HAP-1 (cell line): ENCODE measurements around the gene RAB40A.

Experiments used
- DNase-seq, 2 experiments: peaks; one replicate each; pipeline ENCODE4 v3.0.0-alpha.2; 2016 to 2020; ENCODE audit warnings: low spot score in 2 of 2
- H3K27me3 ChIP-seq: fragments of 250-450 bp; sonication (Bioruptor Pico); 2 replicates; pipeline ENCODE4 v1.5.1; 2020; ENCODE audit warnings: low read depth, mild to moderate bottlenecking, moderate library complexity
- H3K36me3 ChIP-seq: fragments of 250-450 bp; sonication (Bioruptor Pico); replicated peaks from 2 replicates; pipeline ENCODE4 v1.5.1; 2020; ENCODE audit warnings: mild to moderate bottlenecking
- H3K4me1 ChIP-seq: fragments of 250-450 bp; sonication (Bioruptor Pico); 2 replicates; pipeline ENCODE4 v1.5.1; 2020; ENCODE audit warnings: mild to moderate bottlenecking
- H3K4me3 ChIP-seq: fragments of 250-450 bp; sonication (Bioruptor Pico); 2 replicates; pipeline ENCODE4 v1.5.1; 2020; ENCODE audit warnings: mild to moderate bottlenecking, moderate library complexity
- H3K9me3 ChIP-seq: fragments of 250-450 bp; sonication (Bioruptor Pico); 2 replicates; pipeline ENCODE4 v1.5.1; 2020; ENCODE audit warnings: mild to moderate bottlenecking, moderate library complexity
- in situ Hi-C: fragments of 300-500 bp; cut with MboI; formaldehyde crosslinking; loops from 3 replicates; pipeline ENCODE4 v1.14.3; 2020; ENCODE audit warnings: low sequenced_read_pairs, inconsistent platforms, mixed read lengths

RAB40A gene, protein sequence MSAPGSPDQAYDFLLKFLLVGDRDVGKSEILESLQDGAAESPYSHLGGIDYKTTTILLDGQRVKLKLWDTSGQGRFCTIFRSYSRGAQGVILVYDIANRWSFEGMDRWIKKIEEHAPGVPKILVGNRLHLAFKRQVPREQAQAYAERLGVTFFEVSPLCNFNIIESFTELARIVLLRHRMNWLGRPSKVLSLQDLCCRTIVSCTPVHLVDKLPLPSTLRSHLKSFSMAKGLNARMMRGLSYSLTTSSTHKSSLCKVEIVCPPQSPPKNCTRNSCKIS

DNA sequence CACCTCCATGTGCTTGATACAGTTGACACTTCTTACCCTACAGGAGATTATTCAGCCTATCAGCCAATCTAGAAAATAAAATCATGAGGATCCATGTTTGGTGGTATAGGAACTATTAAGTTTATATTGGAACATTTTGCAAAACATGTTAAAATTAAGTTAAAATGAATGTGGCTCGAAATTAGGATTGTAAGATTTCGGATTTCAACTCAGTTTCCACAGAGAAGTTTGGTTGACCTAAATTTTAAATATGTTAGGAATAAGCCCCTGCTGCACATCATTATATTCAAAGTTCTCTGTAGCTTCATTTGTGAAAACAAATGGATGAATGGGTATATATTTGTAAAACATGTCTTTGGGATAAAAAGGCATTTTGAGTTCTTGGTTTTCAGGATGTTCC, at the start of gene RAB40A:
TSS of gene RAB40A (minus strand) at position 101 of the 400 bp plus-strand sequence. CDS start 18,733 bp downstream, outside the sequence.
- no peaks in the 10 kb centered on the region for H3K36me3 ChIP-seq
- DNase-seq: no peak
- H3K27me3 ChIP-seq: peaks cover 16% of the 10 kb centered on the region
- no peaks in the 10 kb centered on the region for H3K4me1 ChIP-seq
- H3K4me3 ChIP-seq: no peak within 1 kb of the TSS
- H3K9me3 ChIP-seq: no peaks in the 10 kb centered on the region
- in situ Hi-C loops: no loop called here

DNA sequence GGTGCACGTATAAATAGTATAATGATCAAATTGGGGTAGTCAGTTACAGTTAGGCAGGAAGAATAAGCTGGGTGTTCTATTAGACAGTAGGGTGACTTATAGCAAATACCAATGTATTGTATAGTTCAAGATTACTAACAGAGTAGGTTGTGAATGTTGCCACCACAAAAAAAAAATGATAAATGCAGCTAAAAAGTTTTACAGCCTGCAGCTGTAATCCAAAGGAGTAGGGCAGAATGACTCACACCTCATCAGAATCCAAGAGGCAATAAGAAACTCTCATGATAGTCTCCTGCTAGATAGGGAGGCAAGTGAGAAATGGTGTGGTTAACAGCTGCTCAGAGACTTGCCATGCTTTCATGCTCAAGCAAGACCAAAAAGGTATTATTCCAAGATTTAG, 46.5 kb upstream of the RAB40A start:
- Histone ChIP-seq H3K9me3 (no peaks in the 10 kb centered on the region), H3K27me3 (0 out of 2 replicates have a peak, but pooled peaks cover 2% of the 10 kb centered on the region), H3K4me1 (no peaks in the 10 kb centered on the region), H3K4me3 (no peak overlapping the region), H3K36me3 (no peaks in the 10 kb centered on the region)
- DNase-seq: no peak
- in situ Hi-C loops: no loop called here

DNA sequence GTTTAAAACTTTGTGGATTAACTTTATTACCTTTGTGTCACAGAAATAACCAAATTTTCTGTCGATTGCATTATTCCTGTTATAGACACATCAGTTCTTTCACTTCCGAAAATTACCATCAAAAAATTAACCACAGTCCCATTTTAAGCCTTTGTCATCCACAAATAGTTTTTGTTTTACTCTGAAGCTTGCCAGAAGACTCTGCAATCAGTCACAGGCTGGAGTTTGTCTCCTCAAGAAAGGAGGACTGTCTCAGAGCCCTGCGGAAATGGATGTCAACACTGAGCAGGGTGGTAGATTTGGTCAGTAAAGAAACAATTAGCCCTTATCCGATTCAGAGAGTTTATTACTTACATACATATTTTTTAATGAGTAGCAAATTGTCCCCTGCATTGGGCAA, 45.9 kb upstream of the RAB40A start:
- in situ Hi-C loops: no loop called here

DNA sequence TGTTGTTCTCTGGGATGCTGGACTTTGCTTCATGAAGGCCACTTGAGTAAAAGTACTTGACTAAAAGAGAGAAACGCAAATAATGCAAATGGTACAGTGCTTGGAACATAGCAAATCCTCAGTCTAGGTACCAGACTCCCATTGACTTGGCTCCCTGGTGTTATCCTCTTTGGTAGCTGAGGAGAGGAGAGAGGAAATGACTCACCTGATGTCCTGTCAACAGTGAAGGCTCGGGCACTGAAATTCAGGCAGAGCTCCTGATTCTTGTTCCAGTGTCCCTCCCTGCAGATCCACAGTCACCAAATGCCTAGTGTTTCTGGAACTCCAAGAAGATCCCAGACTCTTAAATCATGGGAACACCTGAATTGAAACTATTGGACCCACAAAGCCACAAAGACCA, 43.5 kb upstream of the RAB40A start:
- no peaks in the 10 kb centered on the region for H3K36me3 ChIP-seq
- H3K27me3 ChIP-seq: 0 out of 2 replicates have a peak, but pooled peaks cover 2% of the 10 kb centered on the region
- no peak for DNase-seq
- in situ Hi-C loops: no loop called here
- no peaks in the 10 kb centered on the region for H3K9me3 ChIP-seq
- H3K4me1 ChIP-seq: no peaks in the 10 kb centered on the region
- H3K4me3 ChIP-seq: no peak overlapping the region

More for the DNA sequence above, 45.9 kb upstream of the RAB40A start:
- no peak overlapping the region for H3K4me3 ChIP-seq
- H3K9me3 ChIP-seq: no peaks in the 10 kb centered on the region
- DNase-seq: no peak
- H3K4me1 ChIP-seq: no peaks in the 10 kb centered on the region
- no peaks in the 10 kb centered on the region for H3K36me3 ChIP-seq
- 0 out of 2 replicates have a peak, but pooled peaks cover 2% of the 10 kb centered on the region for H3K27me3 ChIP-seq

DNA sequence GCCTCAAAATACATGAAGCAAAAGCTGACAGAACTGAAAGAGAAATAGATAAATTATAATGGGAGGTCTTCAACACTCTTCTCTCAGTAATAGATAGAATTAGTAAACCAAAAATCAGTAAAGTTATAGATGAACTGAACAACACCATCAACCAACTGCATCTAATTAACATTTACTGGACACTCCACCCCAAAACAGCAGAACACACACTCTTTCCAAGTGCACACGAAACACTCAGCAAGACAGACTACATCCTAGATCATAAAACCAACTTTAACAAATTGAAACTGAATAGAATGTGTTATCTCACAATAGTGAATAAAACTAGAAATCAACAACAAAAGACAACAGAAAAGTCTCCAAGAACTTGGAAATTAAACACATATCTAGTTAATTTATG, 41.0 kb upstream of the RAB40A start:
- DNase-seq: no peak
- in situ Hi-C loops: no loop called here
- H3K27me3 ChIP-seq: 0 out of 2 replicates have a peak, but pooled peaks cover 5% of the 10 kb centered on the region
- H3K4me3 ChIP-seq: no peak overlapping the region
- H3K36me3 ChIP-seq: no peaks in the 10 kb centered on the region
- no peaks in the 10 kb centered on the region for H3K9me3 ChIP-seq
- no peaks in the 10 kb centered on the region for H3K4me1 ChIP-seq

DNA sequence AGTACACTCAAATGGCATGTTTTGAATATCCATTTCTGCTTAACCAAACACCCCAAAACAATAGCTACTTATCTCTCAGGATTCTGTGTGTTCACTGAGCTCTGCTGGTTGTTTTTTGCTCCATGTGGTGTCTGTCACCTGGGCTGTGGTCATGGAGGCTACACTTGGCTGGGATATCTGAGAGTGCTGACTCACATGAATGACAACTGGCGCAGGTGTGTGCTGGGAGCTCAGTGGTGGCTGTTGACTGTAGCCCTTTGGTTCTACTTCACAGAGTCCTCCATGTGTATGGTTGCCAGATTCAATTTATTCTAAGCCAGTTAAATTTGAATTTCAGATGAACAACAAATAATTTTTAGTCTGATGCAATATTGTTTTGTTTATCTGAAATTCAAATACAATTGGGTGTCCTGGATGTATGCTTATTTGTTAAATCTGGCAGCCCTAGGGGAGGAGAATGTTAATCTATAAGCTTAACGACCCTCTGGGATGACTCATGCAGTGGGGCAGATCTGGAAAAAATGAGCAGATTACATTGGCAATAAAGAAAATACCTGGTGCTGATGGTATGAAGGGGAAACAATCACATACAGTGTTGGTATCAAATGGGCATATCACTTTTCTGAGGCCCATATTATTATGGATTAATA, 37.8 kb upstream of the RAB40A start:
- peaks cover 7% of the 10 kb centered on the region for H3K27me3 ChIP-seq
- DNase-seq: no peak
- no peaks in the 10 kb centered on the region for H3K36me3 ChIP-seq
- H3K4me1 ChIP-seq: peaks cover 5% of the 10 kb centered on the region
- in situ Hi-C loops: no loop called here
- H3K4me3 ChIP-seq: no peak overlapping the region
- no peaks in the 10 kb centered on the region for H3K9me3 ChIP-seq

DNA sequence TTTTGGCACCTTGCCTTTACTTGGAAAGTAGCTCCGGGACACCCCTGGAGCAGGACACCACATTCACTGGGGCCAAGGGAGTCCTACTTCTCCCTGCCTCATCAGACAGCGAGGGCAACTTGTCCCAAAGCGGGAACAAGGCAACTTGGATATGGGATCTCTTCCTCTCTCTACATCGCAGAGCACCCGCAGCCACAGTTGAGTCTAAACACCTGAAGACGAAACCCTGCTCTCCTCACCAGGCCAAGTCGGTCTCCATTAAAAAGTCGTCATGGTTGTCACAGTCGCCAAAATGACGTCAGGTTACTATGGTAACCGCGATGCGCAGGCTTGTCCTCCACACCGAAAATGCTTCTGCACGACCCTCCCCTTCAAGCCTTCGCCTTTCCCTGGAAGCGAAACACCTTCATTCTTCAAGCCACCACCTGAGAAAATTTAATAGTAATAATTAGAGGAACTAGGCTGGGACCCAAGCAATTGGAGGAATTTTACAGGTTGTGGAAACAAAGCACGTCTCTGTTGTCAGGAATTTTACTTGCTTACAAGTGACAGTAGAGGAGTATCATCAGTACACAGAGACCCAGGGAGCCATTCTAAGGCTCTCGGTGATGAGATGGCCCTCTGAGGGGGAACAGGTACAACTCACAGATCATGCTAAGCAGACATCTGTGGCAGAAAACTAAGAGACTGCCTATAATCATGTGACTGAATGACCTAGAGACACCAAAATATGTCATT, 35.6 kb upstream of the RAB40A start:
- Histone ChIP-seq H3K4me3 (no peak overlapping the region), H3K27me3 (peaks cover 11% of the 10 kb centered on the region), H3K4me1 (peaks cover 5% of the 10 kb centered on the region), H3K36me3 (no peaks in the 10 kb centered on the region), H3K9me3 (no peaks in the 10 kb centered on the region)
- DNase-seq: no peak
- in situ Hi-C loops: no loop called here

DNA sequence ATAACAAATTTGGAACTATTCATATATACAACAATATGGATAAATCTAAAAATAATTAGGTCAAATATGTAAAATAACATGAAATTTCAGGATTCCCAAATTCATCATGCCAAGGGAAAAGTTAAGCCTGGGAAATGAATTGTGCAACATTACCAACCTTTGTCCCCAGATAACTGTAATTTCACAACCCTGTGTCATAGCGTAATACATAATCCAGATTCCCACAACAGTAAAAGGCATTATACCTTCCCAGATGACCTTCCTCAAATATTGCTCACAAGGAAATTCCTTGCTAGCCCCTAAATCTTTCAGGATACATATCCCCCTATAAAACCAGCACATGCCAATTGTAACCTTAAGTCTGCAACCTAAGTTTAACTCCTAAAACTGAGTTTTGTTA, 32.9 kb upstream of the RAB40A start:
- peaks cover 11% of the 10 kb centered on the region for H3K27me3 ChIP-seq
- in situ Hi-C loops: no loop called here

DNA sequence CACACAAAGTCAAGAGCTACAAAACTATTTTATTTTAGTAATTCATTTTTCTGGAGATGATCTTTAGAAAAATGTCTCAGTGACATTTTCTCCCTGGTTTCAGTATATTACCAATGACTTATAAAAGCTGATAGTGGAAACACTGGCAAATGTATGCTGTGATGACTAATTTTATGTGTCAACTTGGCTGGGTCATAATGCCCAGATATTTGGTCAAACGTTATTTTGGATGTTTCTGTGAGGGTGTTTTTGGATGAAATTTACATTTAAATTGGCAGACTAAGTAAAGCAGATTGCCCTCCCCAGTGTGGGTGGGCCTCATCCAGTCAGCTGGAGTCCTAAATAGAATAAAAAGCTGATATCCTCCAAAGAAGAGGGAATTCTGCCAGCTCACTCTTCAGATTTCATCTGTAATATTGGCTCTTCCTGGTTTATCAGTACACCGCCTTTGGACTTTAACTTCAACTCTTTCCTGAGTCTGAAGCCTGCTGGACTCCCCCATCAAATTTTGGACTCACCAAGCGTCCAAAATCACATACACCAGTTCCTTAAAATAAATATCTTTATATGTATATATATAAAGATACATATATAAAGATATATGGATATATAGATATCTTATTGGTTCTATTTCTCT, 31.2 kb upstream of the RAB40A start:
- Histone ChIP-seq H3K4me3 (no peak overlapping the region), H3K4me1 (peaks cover 5% of the 10 kb centered on the region), H3K36me3 (no peaks in the 10 kb centered on the region), H3K27me3 (peaks cover 9% of the 10 kb centered on the region), H3K9me3 (no peaks in the 10 kb centered on the region)
- DNase-seq: no peak
- in situ Hi-C loops: no loop called here

More for the DNA sequence above, 32.9 kb upstream of the RAB40A start:
- H3K9me3 ChIP-seq: no peaks in the 10 kb centered on the region
- DNase-seq: no peak
- no peaks in the 10 kb centered on the region for H3K36me3 ChIP-seq
- H3K4me3 ChIP-seq: no peak overlapping the region
- H3K4me1 ChIP-seq: peaks cover 5% of the 10 kb centered on the region

DNA sequence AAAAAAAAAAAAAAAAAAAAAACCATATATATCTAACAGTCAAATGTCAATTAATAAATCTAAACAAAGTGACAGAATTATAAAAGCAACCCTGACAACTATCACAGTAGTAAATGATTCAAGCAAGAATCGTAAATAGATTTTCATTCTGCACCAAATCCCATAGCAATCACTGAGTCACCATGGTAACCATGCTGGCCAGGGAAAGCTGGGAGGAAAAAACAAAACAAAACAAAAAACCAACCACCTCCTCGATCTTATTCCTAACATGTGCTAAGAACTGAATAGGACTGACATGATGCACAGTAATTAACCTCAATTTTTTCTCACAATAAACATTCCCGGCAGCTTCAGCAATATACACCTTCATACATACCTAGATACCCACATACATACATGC, 30.6 kb upstream of the RAB40A start:
- H3K4me3 ChIP-seq: no peak overlapping the region
- DNase-seq: no peak
- in situ Hi-C loops: no loop called here
- no peaks in the 10 kb centered on the region for H3K36me3 ChIP-seq
- H3K9me3 ChIP-seq: no peaks in the 10 kb centered on the region
- peaks cover 5% of the 10 kb centered on the region for H3K4me1 ChIP-seq
- H3K27me3 ChIP-seq: peaks cover 9% of the 10 kb centered on the region

DNA sequence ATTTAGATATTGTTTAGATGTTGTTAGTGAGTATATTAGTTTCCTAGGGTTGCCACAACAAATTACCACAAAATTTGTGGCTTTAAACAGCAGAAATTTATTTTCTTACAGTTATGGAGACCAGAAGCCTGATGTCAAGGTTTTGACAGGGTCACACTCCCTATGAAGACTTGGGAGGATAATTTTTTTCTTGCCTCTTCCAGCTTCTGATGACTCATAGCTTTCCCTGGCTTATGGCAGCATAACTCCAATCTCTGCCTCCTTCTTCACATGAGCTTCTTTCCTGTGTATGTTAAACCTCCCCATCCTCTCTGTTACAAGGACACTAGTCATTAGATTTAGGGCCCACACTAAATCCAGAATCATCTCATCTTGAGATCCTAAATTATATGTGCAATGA, 20.9 kb upstream of the RAB40A start:
- H3K4me1 ChIP-seq: no peaks in the 10 kb centered on the region

DNA sequence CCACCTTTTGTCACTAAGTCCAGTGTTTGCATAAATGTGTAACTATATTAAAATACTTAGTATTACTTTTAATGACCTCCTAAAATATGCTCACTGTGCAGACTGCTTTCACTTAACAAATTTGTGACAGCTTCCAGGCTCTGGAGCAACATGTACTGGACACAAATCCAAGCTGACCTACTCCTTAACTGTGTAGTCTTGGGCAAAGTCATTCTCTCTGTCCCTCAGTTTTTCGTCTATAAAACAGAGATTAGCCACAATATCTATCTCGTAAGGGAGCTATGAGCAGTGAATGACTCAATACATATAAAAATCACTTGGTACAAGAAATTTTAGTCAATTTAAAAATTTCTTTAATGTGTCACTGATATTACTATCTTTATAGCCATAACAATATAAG, 20.4 kb upstream of the RAB40A start:
- Histone ChIP-seq H3K4me3 (no peak overlapping the region), H3K27me3 (no peaks in the 10 kb centered on the region), H3K36me3 (no peaks in the 10 kb centered on the region), H3K4me1 (no peaks in the 10 kb centered on the region), H3K9me3 (no peaks in the 10 kb centered on the region)
- no peak for DNase-seq
- in situ Hi-C loops: loop anchor here (10.0 kb wide), 1 partner anchor 275 kb away; no protein-coding TSS in a partner anchor

More for the DNA sequence above, 20.9 kb upstream of the RAB40A start:
- no peaks in the 10 kb centered on the region for H3K27me3 ChIP-seq
- no peaks in the 10 kb centered on the region for H3K9me3 ChIP-seq
- in situ Hi-C loops: no loop called here
- H3K36me3 ChIP-seq: no peaks in the 10 kb centered on the region
- no peak overlapping the region for H3K4me3 ChIP-seq
- DNase-seq: no peak

DNA sequence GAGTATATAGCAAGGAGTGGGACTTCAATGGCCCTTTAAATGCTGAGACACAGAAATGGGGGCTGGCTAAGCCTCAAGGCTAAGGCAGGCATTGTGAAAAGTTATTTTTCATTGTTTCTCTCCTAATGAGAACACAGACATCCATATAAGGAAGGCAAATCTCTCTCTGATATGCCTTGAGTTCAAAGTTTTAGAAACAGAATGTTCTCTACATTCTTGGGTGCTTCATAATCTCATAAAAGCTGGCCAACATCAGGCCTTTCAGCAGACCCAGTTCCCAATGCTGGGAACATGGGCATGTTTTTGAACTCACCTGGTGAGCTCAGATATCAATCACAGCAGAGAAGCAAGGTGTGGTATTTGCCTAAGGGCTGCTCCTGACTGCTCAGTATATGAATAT, 19.4 kb upstream of the RAB40A start:
- H3K4me3 ChIP-seq: no peak overlapping the region
- in situ Hi-C loops: loop anchor here (10.0 kb wide), 1 partner anchor 276 kb away; no protein-coding TSS in a partner anchor
- H3K4me1 ChIP-seq: no peaks in the 10 kb centered on the region
- no peaks in the 10 kb centered on the region for H3K36me3 ChIP-seq
- H3K9me3 ChIP-seq: no peaks in the 10 kb centered on the region
- no peaks in the 10 kb centered on the region for H3K27me3 ChIP-seq
- DNase-seq: no peak
